Activated effector memory CD4-positive, alpha-beta T cell treated with anti-CD3 and anti-CD28 coated beads, Interleukin-2, amount 50 U/mL, for 16 hours (primary cell): Measurements from ENCODE around the gene FTH1.
A peak's percentile ranks its signal among the peaks of the same experiment; 100 is the strongest.
"Not testable (repeated sequence)": the region's sequence is repeated elsewhere in the genome, so short reads cannot be mapped to it uniquely, and the experiment has no call there.

Experiments
- DNase-seq: peaks from one replicate; pipeline ENCODE4 v3.0.0-alpha.2; 2020

Gene FTH1

GRCh38 chr11:61963282-61964057, 4.0 kb downstream of the FTH1 start:
- peak; percentile 36 for DNase-seq

- DNase-seq = peak; percentile 49
Measured at GRCh38 chr11:61963016-61963281, 4.5 kb downstream of the FTH1 start.

- peak; percentile 58 for DNase-seq
Measured at GRCh38 chr11:61962213-61963015, 5.0 kb downstream of the FTH1 start.

- DNase-seq = peak; percentile 53
Measured at GRCh38 chr11:61961570-61962212, 5.7 kb downstream of the FTH1 start.

GRCh38 chr11:61960532-61960931, 6.9 kb downstream of the FTH1 start:
- DNase-seq = peak; percentile 44

GRCh38 chr11:61959678-61960077, 7.8 kb downstream of the FTH1 start:
- peak; percentile 53 for DNase-seq

- DNase-seq = peak; percentile 51
Measured at GRCh38 chr11:61959114-61959513, 8.3 kb downstream of the FTH1 start.

- no peak for DNase-seq
Measured at GRCh38 chr11:61958590-61958989, 8.8 kb downstream of the FTH1 start.

GRCh38 chr11:61957021-61957770, 10.2 kb downstream of the FTH1 start:
- DNase-seq = no peak

- DNase-seq = no peak
Measured at GRCh38 chr11:61956191-61957020, 11.0 kb downstream of the FTH1 start.

- no peak for DNase-seq
Measured at GRCh38 chr11:61955422-61956135, 11.9 kb downstream of the FTH1 start.

- no peak for DNase-seq
Measured at GRCh38 chr11:61954851-61955421, 12.5 kb downstream of the FTH1 start.

GRCh38 chr11:61954106-61954850, 13.2 kb downstream of the FTH1 start:
- DNase-seq = no peak

- not testable (repeated sequence) for DNase-seq
Measured at GRCh38 chr11:61953632-61954031, 13.8 kb downstream of the FTH1 start.

GRCh38 chr11:61952882-61953281, 14.6 kb downstream of the FTH1 start:
- no peak for DNase-seq

- DNase-seq = no peak
Measured at GRCh38 chr11:61951484-61952135, 15.8 kb downstream of the FTH1 start.

- DNase-seq = no peak
Measured at GRCh38 chr11:61950035-61950547, 17.3 kb downstream of the FTH1 start, which contains the start of gene BEST1. Gene BEST1 (plus strand): TSS chr11:61950351. CDS start chr11:61951807, 1,456 bp downstream.

- DNase-seq = no peak
Measured at GRCh38 chr11:61949169-61950034, 18.0 kb downstream of the FTH1 start.
